NB4 (cell line): ENCODE measurements around the gene ITGB8.
A peak's percentile ranks its signal among the peaks of the same experiment; 100 is the strongest.

Source experiments
- DNase-seq: peaks from one replicate; pipeline ENCODE4 v3.0.0; 2010; ENCODE audit warnings: low read depth
- H3K4me3 ChIP-seq: one replicate; pipeline ENCODE4 v1.5.1; 2011; ENCODE audit warnings: mild to moderate bottlenecking, low read depth, low read length, moderate library complexity
- MYC ChIP-seq: IDR thresholded peaks from 2 replicates; pipeline ENCODE4 v1.6.1; 2011; ENCODE audit warnings: low read depth, low read length
- POLR2A ChIP-seq: IDR thresholded peaks from 2 replicates; pipeline ENCODE4 v1.6.1; 2011; ENCODE audit warnings: mild to moderate bottlenecking; ENCODE audit not compliant: insufficient read length; ENCODE audit errors: extremely low read depth
- TF ChIP-seq, protein P1 (sequence below): IDR thresholded peaks from 2 replicates; pipeline ENCODE4 v1.6.1; 2011; ENCODE audit warnings: low read depth, low read length
- TF ChIP-seq, protein P2 (sequence below): IDR thresholded peaks from one replicate; pipeline ENCODE4 v1.5.1; 2012; ENCODE audit warnings: low read depth, low read length

Gene ITGB8

DNA sequence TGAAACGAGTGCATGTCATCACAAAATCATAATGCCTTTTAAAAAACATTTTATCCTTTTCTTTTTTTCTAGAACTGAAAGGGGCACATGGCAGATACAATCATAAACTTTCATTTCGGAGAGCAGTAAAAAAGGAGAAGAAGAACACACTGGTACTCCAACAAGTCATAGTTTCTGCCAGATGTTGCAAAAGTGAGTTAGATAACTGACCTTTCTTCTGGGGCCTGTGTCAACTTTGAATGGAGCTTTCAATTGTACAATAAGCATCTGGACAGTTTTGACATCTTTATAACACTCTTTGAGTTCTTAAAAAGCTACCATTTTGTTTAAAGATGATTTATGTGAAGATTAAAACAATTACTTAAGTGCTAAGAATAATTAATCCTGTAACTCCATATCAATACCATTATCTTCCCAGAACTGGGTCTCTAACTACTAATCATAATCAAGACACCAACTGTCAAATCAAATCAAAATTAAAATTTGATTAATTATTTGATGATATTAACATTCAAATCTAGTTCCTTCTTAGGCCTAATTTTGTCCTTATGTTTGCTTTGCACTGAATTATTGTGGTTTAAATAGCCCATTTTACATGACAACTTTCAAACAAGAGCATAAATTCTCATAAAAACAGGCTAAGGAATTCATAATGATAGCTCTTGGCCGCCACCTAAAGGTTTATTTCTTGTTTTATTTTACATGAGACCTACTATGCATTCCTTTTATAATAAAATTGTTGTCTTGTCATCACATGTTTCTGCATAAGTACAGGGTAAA lies 19.5 kb upstream of the ITGB8 start:
- H3K4me3 ChIP-seq: no peak overlapping the region
- TF ChIP-seq, protein P1, sequence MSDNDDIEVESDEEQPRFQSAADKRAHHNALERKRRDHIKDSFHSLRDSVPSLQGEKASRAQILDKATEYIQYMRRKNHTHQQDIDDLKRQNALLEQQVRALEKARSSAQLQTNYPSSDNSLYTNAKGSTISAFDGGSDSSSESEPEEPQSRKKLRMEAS: no peak
- TF ChIP-seq POLR2A (no peak), MYC (no peak)
- TF ChIP-seq, protein P2, sequence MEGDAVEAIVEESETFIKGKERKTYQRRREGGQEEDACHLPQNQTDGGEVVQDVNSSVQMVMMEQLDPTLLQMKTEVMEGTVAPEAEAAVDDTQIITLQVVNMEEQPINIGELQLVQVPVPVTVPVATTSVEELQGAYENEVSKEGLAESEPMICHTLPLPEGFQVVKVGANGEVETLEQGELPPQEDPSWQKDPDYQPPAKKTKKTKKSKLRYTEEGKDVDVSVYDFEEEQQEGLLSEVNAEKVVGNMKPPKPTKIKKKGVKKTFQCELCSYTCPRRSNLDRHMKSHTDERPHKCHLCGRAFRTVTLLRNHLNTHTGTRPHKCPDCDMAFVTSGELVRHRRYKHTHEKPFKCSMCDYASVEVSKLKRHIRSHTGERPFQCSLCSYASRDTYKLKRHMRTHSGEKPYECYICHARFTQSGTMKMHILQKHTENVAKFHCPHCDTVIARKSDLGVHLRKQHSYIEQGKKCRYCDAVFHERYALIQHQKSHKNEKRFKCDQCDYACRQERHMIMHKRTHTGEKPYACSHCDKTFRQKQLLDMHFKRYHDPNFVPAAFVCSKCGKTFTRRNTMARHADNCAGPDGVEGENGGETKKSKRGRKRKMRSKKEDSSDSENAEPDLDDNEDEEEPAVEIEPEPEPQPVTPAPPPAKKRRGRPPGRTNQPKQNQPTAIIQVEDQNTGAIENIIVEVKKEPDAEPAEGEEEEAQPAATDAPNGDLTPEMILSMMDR: peak; percentile 13
- DNase-seq: peak; percentile 72

DNA sequence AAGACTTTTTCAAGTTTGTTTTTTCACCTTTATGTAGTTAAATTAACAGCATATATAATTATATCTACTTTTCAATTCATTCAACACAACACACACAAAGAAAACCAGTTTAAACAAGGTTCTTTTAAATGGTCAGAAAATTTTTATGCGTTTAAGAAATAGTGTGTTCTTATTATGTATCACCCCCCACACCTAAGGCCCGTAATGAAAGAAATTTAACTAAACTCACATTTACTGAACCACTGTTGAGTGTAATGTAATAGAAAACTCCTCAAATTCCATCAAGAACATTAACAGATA lies 19.0 kb upstream of the ITGB8 start:
- DNase-seq: no peak
- no peak overlapping the region for H3K4me3 ChIP-seq
- TF ChIP-seq MYC (no peak), POLR2A (no peak)
- TF ChIP-seq, protein P2: no peak
- TF ChIP-seq, protein P1: no peak

DNA sequence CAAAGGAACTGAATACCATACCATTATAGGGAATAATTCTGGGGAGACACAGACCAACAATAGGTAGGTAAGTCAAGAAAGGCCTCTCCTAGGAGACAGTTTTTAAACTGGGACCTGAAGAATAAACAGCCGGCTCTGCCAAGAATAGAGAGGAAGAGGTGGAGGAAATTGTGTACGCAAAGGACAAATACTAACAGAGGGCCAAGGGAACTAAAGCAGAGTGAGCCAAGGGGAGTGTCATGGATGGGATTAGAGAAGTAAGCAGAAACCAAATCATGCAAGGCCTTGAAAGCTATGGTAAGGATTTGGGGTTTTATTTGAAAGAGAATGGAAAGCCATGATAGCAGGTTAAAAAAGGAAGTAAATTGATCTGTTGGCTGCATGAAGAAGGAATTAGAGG lies 18.1 kb upstream of the ITGB8 start:
- TF ChIP-seq POLR2A: no peak
- TF ChIP-seq MYC: no peak
- TF ChIP-seq, protein P1: no peak
- TF ChIP-seq, protein P2: no peak
- H3K4me3 ChIP-seq: no peak overlapping the region
- no peak for DNase-seq

DNA sequence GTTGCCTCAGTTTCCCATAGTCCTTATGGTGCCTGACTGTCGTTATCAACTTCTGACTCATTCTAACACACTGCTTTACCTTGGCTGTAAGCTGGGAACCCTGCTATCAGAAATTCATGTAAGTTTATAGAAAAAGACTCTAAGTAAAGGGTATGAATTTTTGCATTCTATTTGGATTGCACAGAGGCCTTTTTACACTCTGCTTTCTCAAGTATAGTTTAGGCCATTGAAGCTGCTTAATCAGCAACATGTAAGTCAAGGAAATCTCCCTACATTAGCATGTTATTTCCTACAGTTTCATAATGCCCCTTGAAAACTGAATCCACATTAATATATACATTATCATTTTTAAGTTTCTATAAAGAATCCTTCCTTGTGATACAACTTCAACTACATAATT lies 17.1 kb upstream of the ITGB8 start:
- TF ChIP-seq MYC (no peak), POLR2A (no peak)
- TF ChIP-seq, protein P2: no peak
- TF ChIP-seq, protein P1: no peak
- DNase-seq: no peak
- H3K4me3 ChIP-seq: no peak overlapping the region

DNA sequence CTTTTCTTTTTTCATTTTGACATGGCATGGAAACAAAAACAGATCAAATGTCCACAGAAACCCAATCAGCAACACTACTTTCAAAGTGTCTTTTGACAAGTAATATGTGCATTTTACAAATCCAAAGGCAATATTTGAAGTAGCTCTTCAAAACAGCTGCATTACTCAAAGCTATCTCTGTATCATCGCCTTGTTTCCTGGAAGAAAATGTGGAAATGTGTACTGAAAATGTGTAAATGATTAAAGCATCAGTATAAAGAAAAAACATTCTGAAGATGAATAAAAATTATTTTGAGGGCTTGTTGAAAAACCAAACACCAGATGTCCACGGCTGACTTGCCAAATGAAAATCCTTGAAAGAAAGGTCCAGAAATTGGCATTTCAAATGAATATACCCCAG lies 16.5 kb upstream of the ITGB8 start:
- DNase-seq: no peak
- no peak overlapping the region for H3K4me3 ChIP-seq
- TF ChIP-seq, protein P1: no peak
- TF ChIP-seq POLR2A: no peak
- no peak for TF ChIP-seq MYC
- TF ChIP-seq, protein P2: no peak
